Stimulated activated CD8-positive, alpha-beta memory T cell treated with anti-CD3 and anti-CD28 coated beads, Interleukin-7, amount 100 ng/mL, for 1 hour (primary cell): ENCODE results near the gene COL8A1.

Experiments
- DNase-seq, 2 donors: peaks; one replicate each; pipeline ENCODE4 v3.0.0-alpha.2; 2020; ENCODE audit warnings: low read depth in 2 of 2

The COL8A1 gene

GRCh38 chr3:99760031-99760430, 121.6 kb downstream of the COL8A1 start:
- DNase-seq = no peak

GRCh38 chr3:99760629-99761028, 122.2 kb downstream of the COL8A1 start:
- no peak for DNase-seq

DNA sequence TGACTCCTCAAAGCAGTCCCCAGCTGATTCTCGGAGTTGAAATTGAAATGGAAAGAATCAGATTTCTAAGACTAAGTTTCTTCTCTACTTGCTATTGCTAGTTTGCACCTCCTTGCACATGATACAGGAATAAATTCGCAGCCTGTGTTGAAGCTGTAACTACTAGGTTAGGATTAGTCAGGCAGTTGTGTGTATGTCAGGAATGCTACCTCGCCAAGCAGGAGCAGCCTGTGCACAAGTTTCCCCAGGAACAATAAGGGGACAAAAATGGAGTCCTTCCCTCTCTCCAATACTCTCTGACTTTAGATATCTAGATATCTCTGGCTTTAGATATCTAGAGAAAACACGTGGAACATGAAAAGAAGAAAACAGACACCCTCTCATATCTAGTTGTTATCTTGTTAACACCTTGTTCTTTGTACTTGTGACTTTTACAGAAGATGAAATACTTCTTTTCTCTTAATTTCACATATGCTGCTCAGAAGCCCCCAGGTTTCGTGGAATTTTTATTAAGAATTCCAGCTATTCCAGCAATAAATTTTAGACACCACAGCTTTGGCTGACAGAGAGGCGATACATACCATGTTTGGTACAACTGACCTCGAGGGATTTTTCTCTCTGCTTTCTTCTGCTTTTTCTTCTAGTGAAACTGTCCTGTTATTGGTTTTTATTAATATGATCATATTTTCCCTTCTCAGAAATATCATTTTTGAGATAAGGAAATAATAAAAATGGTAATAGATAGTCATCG, 123.2 kb downstream of the COL8A1 start:
- DNase-seq = no peak

- DNase-seq = no peak
Observed at GRCh38 chr3:99762901-99763300, 124.5 kb downstream of the COL8A1 start.

- no peak for DNase-seq
Observed at GRCh38 chr3:99764377-99764776, 126.0 kb downstream of the COL8A1 start.

DNA sequence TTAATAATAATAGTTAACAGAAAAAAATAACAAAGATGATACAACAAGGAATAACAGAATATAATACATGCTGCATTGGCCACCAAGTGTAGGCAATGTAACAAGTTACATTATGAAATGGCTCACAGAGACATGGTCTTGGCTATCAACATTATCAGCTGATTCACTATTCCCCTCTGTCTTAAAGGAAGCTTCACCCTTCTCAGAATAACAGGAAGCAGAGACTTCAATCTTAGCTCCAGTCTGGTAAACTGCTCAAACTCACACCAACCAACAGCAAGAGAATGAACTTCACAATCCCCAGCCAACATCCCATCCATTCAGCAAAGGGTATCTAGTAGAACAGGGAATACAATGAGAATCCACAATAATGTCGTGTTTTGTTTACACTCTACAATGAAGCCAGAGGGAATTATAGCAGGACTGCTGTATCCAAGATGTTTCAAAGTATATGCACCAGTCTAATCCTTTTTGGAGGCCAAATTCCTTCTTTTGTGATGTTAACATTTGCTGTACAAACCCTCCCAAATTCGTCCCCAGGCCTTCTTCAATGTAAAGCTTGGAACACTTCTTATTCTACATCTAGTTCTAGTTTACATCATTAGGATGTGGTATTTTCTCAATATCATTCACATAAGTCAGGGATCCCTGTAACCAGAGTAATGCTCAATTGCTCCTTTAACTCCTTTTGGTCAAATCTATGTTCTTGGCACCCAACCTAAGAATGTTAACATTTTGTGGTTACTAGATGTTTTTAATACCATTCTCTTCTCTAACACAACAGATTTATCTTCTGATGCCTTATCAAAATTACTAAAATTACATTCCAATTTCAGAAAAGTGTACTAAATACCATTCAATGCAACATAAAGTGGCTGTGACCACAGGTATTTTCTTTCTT, 126.9 kb downstream of the COL8A1 start:
- DNase-seq = no peak

GRCh38 chr3:99767291-99767690, 128.9 kb downstream of the COL8A1 start:
- DNase-seq = no peak

- DNase-seq = no peak
Observed at GRCh38 chr3:99768126-99768525, 129.7 kb downstream of the COL8A1 start.

- DNase-seq = no peak
Observed at GRCh38 chr3:99768808-99769501, 130.6 kb downstream of the COL8A1 start.

DNA sequence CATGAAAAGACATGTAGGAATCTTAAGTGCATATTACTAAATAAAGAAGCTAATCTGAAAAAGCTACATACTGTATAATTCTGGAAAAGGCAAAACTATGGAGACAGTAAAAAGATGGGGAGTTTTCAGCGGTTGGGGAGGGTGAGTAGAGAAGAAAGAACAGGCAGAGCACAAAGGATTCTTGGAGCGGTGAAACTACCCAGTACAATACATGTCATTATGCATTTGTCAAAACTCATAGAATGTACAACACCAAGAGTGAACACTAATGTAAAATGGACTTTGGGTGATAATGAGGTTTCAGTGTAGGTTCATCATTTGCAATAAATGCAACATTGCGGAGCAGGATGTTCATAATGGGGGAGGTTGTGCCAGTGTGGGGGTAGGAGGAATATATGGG, 133.8 kb downstream of the COL8A1 start:
- no peak for DNase-seq

- no peak for DNase-seq
Observed at GRCh38 chr3:99772671-99773070, 134.3 kb downstream of the COL8A1 start.

- no peak for DNase-seq
Observed at GRCh38 chr3:99774467-99774866, 136.1 kb downstream of the COL8A1 start.

GRCh38 chr3:99776516-99777209, 138.3 kb downstream of the COL8A1 start:
- DNase-seq = no peak

- no peak for DNase-seq
Observed at GRCh38 chr3:99777210-99777549, 138.8 kb downstream of the COL8A1 start.

GRCh38 chr3:99777708-99778107, 139.3 kb downstream of the COL8A1 start:
- no peak for DNase-seq

GRCh38 chr3:99780749-99781148, 142.4 kb downstream of the COL8A1 start:
- DNase-seq = no peak

DNA sequence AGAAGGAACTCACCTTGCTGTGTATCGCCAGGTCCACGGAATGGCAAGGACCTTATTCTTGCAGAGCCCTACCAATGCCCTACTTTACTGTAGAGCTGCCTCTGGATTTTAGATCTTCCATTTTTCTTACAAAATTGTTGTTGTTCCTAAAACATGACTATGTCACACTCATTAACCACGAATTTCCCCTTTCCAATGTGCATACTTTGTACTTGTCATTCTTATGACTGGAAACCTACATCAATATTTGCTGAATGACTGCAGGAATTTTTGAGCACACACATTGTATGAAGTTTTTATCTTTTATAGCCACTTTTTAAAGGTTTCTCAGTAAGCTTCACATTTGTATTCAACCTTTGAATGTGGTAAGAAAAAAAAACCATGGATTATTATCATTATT, 143.4 kb downstream of the COL8A1 start:
- no peak for DNase-seq

DNA sequence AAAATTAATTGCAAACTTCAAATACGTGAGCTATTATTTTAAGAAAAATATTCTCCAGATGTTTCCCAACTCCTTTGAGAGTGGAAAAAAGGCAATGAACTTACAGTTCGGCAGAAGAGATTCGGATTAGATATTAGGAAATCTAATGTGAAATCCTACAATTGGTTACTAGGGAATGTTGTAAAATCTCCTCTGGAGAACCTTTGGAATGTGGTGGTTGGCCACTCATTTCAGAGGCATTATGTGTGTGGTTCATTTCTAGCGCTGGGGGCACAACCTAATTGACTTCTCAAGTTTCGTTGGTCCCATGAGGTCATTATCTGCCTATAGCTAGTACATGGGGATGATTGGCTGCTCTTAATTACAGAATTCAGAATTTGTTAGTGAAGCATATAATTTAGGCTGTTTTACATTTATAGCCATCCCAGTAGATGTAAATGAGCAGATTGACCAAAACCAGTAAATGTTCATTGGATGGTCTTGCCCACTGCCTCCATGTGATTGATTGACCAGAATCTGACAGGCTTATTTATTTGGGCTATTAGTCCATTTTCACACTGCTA, 144.7 kb downstream of the COL8A1 start:
- DNase-seq = no peak

DNA sequence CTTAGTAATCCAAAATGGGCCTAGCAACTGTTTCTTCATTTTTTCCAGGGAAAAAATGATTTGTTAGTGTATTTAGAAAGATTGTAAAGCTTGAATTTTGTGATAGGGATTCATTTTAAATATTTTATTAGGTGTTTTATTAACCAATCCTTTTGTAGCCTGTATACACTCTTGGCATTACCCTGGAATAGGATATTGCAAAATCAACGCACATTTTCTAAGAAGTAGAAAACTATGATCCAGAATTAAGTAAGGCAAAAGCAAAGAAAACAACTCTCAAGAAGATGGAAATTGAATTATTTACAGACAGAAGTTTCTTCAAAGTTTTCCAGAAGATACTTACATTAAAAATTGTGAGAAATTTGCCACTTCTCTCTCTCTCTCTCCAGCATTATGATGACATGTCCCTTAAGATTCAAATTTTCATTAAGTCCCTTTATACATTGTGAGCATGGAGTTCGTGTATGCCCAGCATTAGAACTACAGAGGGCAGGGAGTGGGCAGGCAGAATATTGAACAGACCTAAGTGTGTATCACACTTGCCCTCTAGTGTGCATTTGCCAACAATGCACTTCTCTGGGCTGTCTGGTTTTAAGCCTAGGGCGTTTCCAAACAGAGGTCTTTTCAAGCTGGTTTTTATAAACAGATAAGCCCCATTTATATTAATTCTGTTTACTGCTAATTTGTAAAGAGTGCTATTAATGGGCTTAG, 150.8 kb downstream of the COL8A1 start:
- DNase-seq = no peak

DNA sequence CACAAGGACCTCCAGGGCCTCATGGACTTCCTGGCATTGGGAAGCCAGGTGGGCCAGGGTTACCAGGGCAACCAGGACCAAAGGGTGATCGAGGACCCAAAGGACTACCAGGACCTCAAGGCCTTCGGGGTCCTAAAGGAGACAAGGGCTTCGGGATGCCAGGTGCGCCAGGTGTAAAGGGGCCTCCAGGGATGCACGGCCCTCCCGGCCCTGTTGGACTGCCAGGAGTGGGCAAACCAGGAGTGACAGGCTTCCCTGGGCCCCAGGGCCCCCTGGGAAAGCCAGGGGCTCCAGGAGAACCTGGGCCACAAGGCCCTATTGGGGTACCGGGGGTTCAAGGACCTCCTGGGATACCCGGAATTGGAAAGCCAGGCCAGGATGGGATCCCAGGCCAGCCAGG, 156.1 kb downstream of the COL8A1 start:
- DNase-seq = no peak

DNA sequence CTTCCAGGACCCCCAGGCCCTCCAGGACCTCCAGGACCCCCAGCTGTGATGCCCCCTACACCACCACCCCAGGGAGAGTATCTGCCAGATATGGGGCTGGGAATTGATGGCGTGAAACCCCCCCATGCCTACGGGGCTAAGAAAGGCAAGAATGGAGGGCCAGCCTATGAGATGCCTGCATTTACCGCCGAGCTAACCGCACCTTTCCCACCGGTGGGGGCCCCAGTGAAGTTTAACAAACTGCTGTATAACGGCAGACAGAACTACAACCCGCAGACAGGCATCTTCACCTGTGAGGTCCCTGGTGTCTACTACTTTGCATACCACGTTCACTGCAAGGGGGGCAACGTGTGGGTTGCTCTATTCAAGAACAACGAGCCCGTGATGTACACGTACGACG, 157.2 kb downstream of the COL8A1 start:
- no peak for DNase-seq
